ENCODE data around the gene OGFRL1. TPM values are rescaled to one million over a fixed set of nuclear protein-coding genes. Genes with fewer than 3 reads are reported as not detected.
A peak's percentile ranks its signal among the peaks of the same experiment; 100 is the strongest.

OGFRL1 gene
- total and polyA plus RNA-seq, 4 donors = 6.8 to 29.9 (median 17.7) TPM

- WGBS, 2 donors = 75 to 76% methylated on average over 4 of the region's 4 CpGs
- no peak for ATAC-seq (ENCODE audit: low FRiP score)
- no peaks in the 10 kb centered on the region for H3K36me3 ChIP-seq (ENCODE audit: control insufficient read depth in 1 of 2, insufficient read depth in 2 of 2, low read length in 1 of 2)
- intact Hi-C loops (cut with DNase I) = no loop called here
- H3K9me3 ChIP-seq (ENCODE audit: control insufficient read depth, low read length) = no peaks in the 10 kb centered on the region
- no peak for DNase-seq
- H3K4me3 ChIP-seq (ENCODE audit: low read length in 2 of 2) = no peak overlapping the region
- peaks cover 0 to 4% of the 10 kb centered on the region in 2 donors for H3K4me1 ChIP-seq (ENCODE audit: control insufficient read depth in 1 of 2, insufficient read depth in 2 of 2, low read length in 2 of 2)
- H3K27me3 ChIP-seq (ENCODE audit: control insufficient read depth in 1 of 2, insufficient read depth in 2 of 2, low read length in 1 of 2) = no peaks in the 10 kb centered on the region
- no peak overlapping the region for H3K27ac ChIP-seq (ENCODE audit: low read depth in 1 of 2, low read length in 2 of 2)
Measured at GRCh38 chr6:71292001-71292400, 3.4 kb downstream of the OGFRL1 start.

- WGBS, 2 donors = 15 to 24% methylated on average over 1 of the region's 1 CpG
- Histone ChIP-seq H3K27me3 (ENCODE audit: control insufficient read depth in 1 of 2, insufficient read depth in 2 of 2, low read length in 1 of 2) (no peaks in the 10 kb centered on the region), H3K4me1 (ENCODE audit: control insufficient read depth in 1 of 2, insufficient read depth in 2 of 2, low read length in 2 of 2) (peaks cover 0 to 4% of the 10 kb centered on the region in 2 donors), H3K27ac (ENCODE audit: low read depth in 1 of 2, low read length in 2 of 2) (no peak overlapping the region), H3K4me3 (ENCODE audit: low read length in 2 of 2) (no peak overlapping the region), H3K36me3 (ENCODE audit: control insufficient read depth in 1 of 2, insufficient read depth in 2 of 2, low read length in 1 of 2) (no peaks in the 10 kb centered on the region), H3K9me3 (ENCODE audit: control insufficient read depth, low read length) (no peaks in the 10 kb centered on the region)
- ATAC-seq (ENCODE audit: low FRiP score) (peak; percentile 55), DNase-seq (peak in 1 of 2 donors; percentile 54)
- intact Hi-C loops (cut with DNase I) = no loop called here
Measured at GRCh38 chr6:71294121-71294523, 5.5 kb downstream of the OGFRL1 start.

- Histone ChIP-seq H3K4me1 (ENCODE audit: control insufficient read depth in 1 of 2, insufficient read depth in 2 of 2, low read length in 2 of 2) (no peaks in the 10 kb centered on the region), H3K27ac (ENCODE audit: low read depth in 1 of 2, low read length in 2 of 2) (no peak overlapping the region), H3K36me3 (ENCODE audit: control insufficient read depth in 1 of 2, insufficient read depth in 2 of 2, low read length in 1 of 2) (no peaks in the 10 kb centered on the region), H3K4me3 (ENCODE audit: low read length in 2 of 2) (no peak overlapping the region), H3K27me3 (ENCODE audit: control insufficient read depth in 1 of 2, insufficient read depth in 2 of 2, low read length in 1 of 2) (no peaks in the 10 kb centered on the region), H3K9me3 (ENCODE audit: control insufficient read depth, low read length) (no peaks in the 10 kb centered on the region)
- ATAC-seq (ENCODE audit: low FRiP score) = no peak
- intact Hi-C loops (cut with DNase I) = no loop called here
- 68 to 75% methylated on average over 1 of the region's 1 CpG for WGBS, 2 donors
- no peak for DNase-seq
Measured at GRCh38 chr6:71298459-71298858, 9.8 kb downstream of the OGFRL1 start.

GRCh38 chr6:71299541-71300470 is 11.2 kb downstream of the OGFRL1 start:
- Histone ChIP-seq H3K9me3 (ENCODE audit: control insufficient read depth, low read length) (no peaks in the 10 kb centered on the region), H3K4me1 (ENCODE audit: control insufficient read depth in 1 of 2, insufficient read depth in 2 of 2, low read length in 2 of 2) (no peaks in the 10 kb centered on the region), H3K27ac (ENCODE audit: low read depth in 1 of 2, low read length in 2 of 2) (no peak overlapping the region), H3K36me3 (ENCODE audit: control insufficient read depth in 1 of 2, insufficient read depth in 2 of 2, low read length in 1 of 2) (no peaks in the 10 kb centered on the region), H3K4me3 (ENCODE audit: low read length in 2 of 2) (no peak overlapping the region), H3K27me3 (ENCODE audit: control insufficient read depth in 1 of 2, insufficient read depth in 2 of 2, low read length in 1 of 2) (no peaks in the 10 kb centered on the region)
- DNase-seq = no peak
- no peak for ATAC-seq (ENCODE audit: low FRiP score)
- intact Hi-C loops (cut with DNase I) = no loop called here

DNA sequence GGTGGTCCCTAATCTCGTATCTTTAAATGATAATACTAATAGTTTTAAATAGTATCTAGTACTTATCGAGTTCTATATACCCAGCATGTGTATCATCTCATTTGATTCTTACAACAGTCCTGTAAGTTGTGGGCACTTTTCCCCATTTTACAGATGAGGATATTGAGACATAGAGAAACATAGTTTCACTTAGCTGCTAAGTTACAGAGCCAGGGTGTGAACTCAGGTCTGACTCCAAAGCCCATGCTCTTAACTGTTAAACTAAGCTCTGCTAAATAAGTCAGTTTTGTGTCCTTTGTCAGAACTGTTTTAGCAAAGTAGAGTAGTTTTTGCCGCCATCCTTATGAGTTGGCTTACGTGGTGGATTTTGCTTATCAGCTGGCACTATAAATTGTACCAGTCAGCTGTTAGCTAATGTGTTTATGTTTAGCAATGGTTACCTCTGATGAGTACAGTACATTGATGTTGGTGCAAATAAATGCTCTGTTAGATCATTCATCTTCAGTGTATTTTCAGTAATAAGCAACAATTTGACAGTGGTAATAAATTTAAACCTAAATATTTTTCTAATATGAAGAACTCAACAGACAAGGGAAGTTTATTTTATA is 12.1 kb downstream of the OGFRL1 start:
- ATAC-seq (ENCODE audit: low FRiP score) = no peak
- no peaks in the 10 kb centered on the region for H3K4me1 ChIP-seq (ENCODE audit: control insufficient read depth in 1 of 2, insufficient read depth in 2 of 2, low read length in 2 of 2)
- 78 to 80% methylated on average over 4 of the region's 4 CpGs for WGBS, 2 donors

GRCh38 chr6:71301546-71301945 is 12.9 kb downstream of the OGFRL1 start:
- Histone ChIP-seq H3K27ac (ENCODE audit: low read depth in 1 of 2, low read length in 2 of 2) (no peak overlapping the region), H3K9me3 (ENCODE audit: control insufficient read depth, low read length) (no peaks in the 10 kb centered on the region), H3K27me3 (ENCODE audit: control insufficient read depth in 1 of 2, insufficient read depth in 2 of 2, low read length in 1 of 2) (no peaks in the 10 kb centered on the region), H3K4me1 (ENCODE audit: control insufficient read depth in 1 of 2, insufficient read depth in 2 of 2, low read length in 2 of 2) (no peaks in the 10 kb centered on the region), H3K36me3 (ENCODE audit: control insufficient read depth in 1 of 2, insufficient read depth in 2 of 2, low read length in 1 of 2) (no peaks in the 10 kb centered on the region), H3K4me3 (ENCODE audit: low read length in 2 of 2) (no peak overlapping the region)
- ATAC-seq (ENCODE audit: low FRiP score) (no peak), DNase-seq (no peak)
- intact Hi-C loops (cut with DNase I) = no loop called here
- 78% methylated on average over 7 of the region's 7 CpGs for WGBS, 2 donors

More for the DNA sequence above, 12.1 kb downstream of the OGFRL1 start:
- no peak for DNase-seq
- no peaks in the 10 kb centered on the region for H3K36me3 ChIP-seq (ENCODE audit: control insufficient read depth in 1 of 2, insufficient read depth in 2 of 2, low read length in 1 of 2)
- H3K27me3 ChIP-seq (ENCODE audit: control insufficient read depth in 1 of 2, insufficient read depth in 2 of 2, low read length in 1 of 2) = no peaks in the 10 kb centered on the region
- no peak overlapping the region for H3K4me3 ChIP-seq (ENCODE audit: low read length in 2 of 2)
- intact Hi-C loops (cut with DNase I) = no loop called here
- H3K27ac ChIP-seq (ENCODE audit: low read depth in 1 of 2, low read length in 2 of 2) = no peak overlapping the region
- no peaks in the 10 kb centered on the region for H3K9me3 ChIP-seq (ENCODE audit: control insufficient read depth, low read length)

GRCh38 chr6:71309656-71310055 is 21.0 kb downstream of the OGFRL1 start:
- intact Hi-C loops (cut with DNase I) = no loop called here
- Histone ChIP-seq H3K36me3 (ENCODE audit: control insufficient read depth in 1 of 2, insufficient read depth in 2 of 2, low read length in 1 of 2) (no peaks in the 10 kb centered on the region), H3K27me3 (ENCODE audit: control insufficient read depth in 1 of 2, insufficient read depth in 2 of 2, low read length in 1 of 2) (no peaks in the 10 kb centered on the region), H3K9me3 (ENCODE audit: control insufficient read depth, low read length) (no peaks in the 10 kb centered on the region), H3K4me3 (ENCODE audit: low read length in 2 of 2) (no peak overlapping the region), H3K27ac (ENCODE audit: low read depth in 1 of 2, low read length in 2 of 2) (no peak overlapping the region), H3K4me1 (ENCODE audit: control insufficient read depth in 1 of 2, insufficient read depth in 2 of 2, low read length in 2 of 2) (no peaks in the 10 kb centered on the region)
- DNase-seq = no peak
- ATAC-seq (ENCODE audit: low FRiP score) = no peak
- 18 to 31% methylated on average over 2 of the region's 2 CpGs for WGBS, 2 donors

DNA sequence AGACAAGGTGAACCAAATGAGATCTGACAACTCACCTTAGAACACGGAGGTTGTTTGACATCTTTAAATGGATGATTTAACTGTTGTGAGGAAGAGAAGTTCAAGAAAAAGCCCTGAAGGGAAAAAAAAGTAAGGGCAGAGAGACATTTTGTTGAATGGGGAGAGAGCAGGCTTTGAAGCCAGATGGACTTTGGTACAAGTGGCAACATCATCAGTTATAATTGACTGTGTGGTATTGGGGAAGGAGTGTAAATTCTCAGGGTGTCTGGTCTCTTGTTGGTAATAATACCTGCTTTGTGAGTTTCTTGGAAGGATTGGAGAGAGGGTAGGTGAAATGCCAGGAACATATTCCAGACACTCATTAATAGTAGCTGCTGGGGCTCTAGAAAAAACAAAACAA is 21.6 kb downstream of the OGFRL1 start:
- no peak for ATAC-seq (ENCODE audit: low FRiP score)
- H3K4me3 ChIP-seq (ENCODE audit: low read length in 2 of 2) = no peak overlapping the region
- intact Hi-C loops (cut with DNase I) = no loop called here

GRCh38 chr6:71312089-71312488 is 23.5 kb downstream of the OGFRL1 start:
- no peak overlapping the region for H3K4me3 ChIP-seq (ENCODE audit: low read length in 2 of 2)
- intact Hi-C loops (cut with DNase I) = no loop called here
- WGBS, 2 donors = 70 to 85% methylated on average over 1 of the region's 1 CpG
- no peaks in the 10 kb centered on the region for H3K36me3 ChIP-seq (ENCODE audit: control insufficient read depth in 1 of 2, insufficient read depth in 2 of 2, low read length in 1 of 2)
- no peaks in the 10 kb centered on the region for H3K27me3 ChIP-seq (ENCODE audit: control insufficient read depth in 1 of 2, insufficient read depth in 2 of 2, low read length in 1 of 2)
- no peaks in the 10 kb centered on the region for H3K4me1 ChIP-seq (ENCODE audit: control insufficient read depth in 1 of 2, insufficient read depth in 2 of 2, low read length in 2 of 2)
- no peak for ATAC-seq (ENCODE audit: low FRiP score)
- H3K27ac ChIP-seq (ENCODE audit: low read depth in 1 of 2, low read length in 2 of 2) = no peak overlapping the region
- H3K9me3 ChIP-seq (ENCODE audit: control insufficient read depth, low read length) = no peaks in the 10 kb centered on the region
- DNase-seq = no peak

More for the DNA sequence above, 21.6 kb downstream of the OGFRL1 start:
- DNase-seq = no peak
- Histone ChIP-seq H3K36me3 (ENCODE audit: control insufficient read depth in 1 of 2, insufficient read depth in 2 of 2, low read length in 1 of 2) (no peaks in the 10 kb centered on the region), H3K27ac (ENCODE audit: low read depth in 1 of 2, low read length in 2 of 2) (no peak overlapping the region), H3K4me1 (ENCODE audit: control insufficient read depth in 1 of 2, insufficient read depth in 2 of 2, low read length in 2 of 2) (no peaks in the 10 kb centered on the region), H3K9me3 (ENCODE audit: control insufficient read depth, low read length) (no peaks in the 10 kb centered on the region), H3K27me3 (ENCODE audit: control insufficient read depth in 1 of 2, insufficient read depth in 2 of 2, low read length in 1 of 2) (no peaks in the 10 kb centered on the region)
- WGBS, 2 donors = 56 to 71% methylated on average over 1 of the region's 1 CpG

Data from aorta (tissue), 5 donors.